Activated CD8-positive, alpha-beta memory T cell treated with anti-CD3 and anti-CD28 coated beads for 4 hours (primary cell): ENCODE measurements around the gene ZNF3.
A peak's percentile ranks its signal among the peaks of the same experiment; 100 is the strongest.

Experiments
- DNase-seq, 2 donors: peaks; one replicate each; pipeline ENCODE4 v3.0.0-alpha.2; 2020; ENCODE audit warnings: low read depth in 2 of 2

Gene ZNF3

GRCh38 chr7:100088621-100089457, 7.3 kb upstream of the ZNF3 start, which contains the start of gene COPS6:
Gene COPS6 (plus strand): TSS chr7:100088969. CDS start chr7:100088991, 22 bp downstream.
- DNase-seq = peak; percentile 63 to 64

GRCh38 chr7:100088095-100088620, 6.6 kb upstream of the ZNF3 start:
- no peak for DNase-seq

GRCh38 chr7:100087055-100087750, 5.7 kb upstream of the ZNF3 start:
- DNase-seq = no peak

GRCh38 chr7:100085515-100085914, 4.0 kb upstream of the ZNF3 start:
- DNase-seq = no peak

- no peak for DNase-seq
Measured at GRCh38 chr7:100082978-100083377, 1.5 kb upstream of the ZNF3 start.

- no peak for DNase-seq
Measured at GRCh38 chr7:100080907-100081534, 502 bp downstream of the ZNF3 start.

- no peak for DNase-seq
Measured at GRCh38 chr7:100079024-100079560, 2.4 kb downstream of the ZNF3 start.

- DNase-seq = no peak
Measured at GRCh38 chr7:100077205-100077604, 4.3 kb downstream of the ZNF3 start.

- no peak for DNase-seq
Measured at GRCh38 chr7:100075418-100075817, 6.1 kb downstream of the ZNF3 start.

- DNase-seq = no peak
Measured at GRCh38 chr7:100074841-100075240, 6.7 kb downstream of the ZNF3 start.

- no peak for DNase-seq
Measured at GRCh38 chr7:100072462-100072861, 9.1 kb downstream of the ZNF3 start.

GRCh38 chr7:100071018-100071723, 10.4 kb downstream of the ZNF3 start:
- DNase-seq = no peak

GRCh38 chr7:100069991-100070390, 11.5 kb downstream of the ZNF3 start:
- no peak for DNase-seq

- no peak for DNase-seq
Measured at GRCh38 chr7:100066953-100067352, 14.6 kb downstream of the ZNF3 start.

GRCh38 chr7:100065452-100066186, 15.9 kb downstream of the ZNF3 start:
- no peak for DNase-seq

GRCh38 chr7:100064162-100064561, 17.4 kb downstream of the ZNF3 start:
- DNase-seq = no peak

- DNase-seq = no peak
Measured at GRCh38 chr7:100063376-100063775, 18.1 kb downstream of the ZNF3 start.

- DNase-seq = no peak
Measured at GRCh38 chr7:100061518-100062193, 19.9 kb downstream of the ZNF3 start.

- no peak for DNase-seq
Measured at GRCh38 chr7:100059251-100059739, 22.2 kb downstream of the ZNF3 start.

- no peak for DNase-seq
Measured at GRCh38 chr7:100057006-100057405, 24.5 kb downstream of the ZNF3 start.
